Measurements from ENCODE around the gene EPHB1. TPM values are rescaled to one million over a fixed set of nuclear protein-coding genes. Genes with fewer than 3 reads are reported as not detected.

The EPHB1 gene
- total RNA-seq, 1 donor from 2014 or later = 1.3 TPM

DNA sequence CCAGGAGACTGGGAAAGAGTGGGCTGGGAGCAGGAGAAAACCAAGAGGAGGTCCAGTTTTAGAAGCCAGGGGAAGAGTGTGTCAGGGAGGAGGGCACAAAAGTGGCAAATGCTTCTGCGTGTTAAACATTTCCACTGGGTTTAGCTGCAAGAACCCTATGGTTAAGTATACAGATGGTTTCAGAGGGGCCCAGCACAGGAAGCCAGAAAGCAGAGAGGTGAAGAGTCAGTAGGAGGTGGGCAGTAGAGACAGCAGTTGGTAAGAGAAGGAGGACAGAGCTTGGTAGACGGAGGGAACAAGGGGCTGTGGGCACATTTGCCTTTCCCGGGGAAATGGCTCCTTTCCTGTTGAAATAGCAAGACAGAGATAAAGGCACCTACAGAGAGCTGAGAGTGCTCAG is 133.8 kb downstream of the EPHB1 start:
- Mint-ChIP-seq H3K27me3 (ENCODE audit: low read depth) (peaks cover 37% of the 10 kb centered on the region), H3K4me3 (no peak overlapping the region), H3K9me3 (peaks cover 18% of the 10 kb centered on the region), H3K4me1 (peaks cover 1% of the 10 kb centered on the region), H3K36me3 (no peaks in the 10 kb centered on the region), H3K27ac (no peak overlapping the region)
- DNase-seq (ENCODE audit: low spot score in 2 of 2, unreplicated experiment in 2 of 2) = no peak
- TF ChIP-seq, protein P1, sequence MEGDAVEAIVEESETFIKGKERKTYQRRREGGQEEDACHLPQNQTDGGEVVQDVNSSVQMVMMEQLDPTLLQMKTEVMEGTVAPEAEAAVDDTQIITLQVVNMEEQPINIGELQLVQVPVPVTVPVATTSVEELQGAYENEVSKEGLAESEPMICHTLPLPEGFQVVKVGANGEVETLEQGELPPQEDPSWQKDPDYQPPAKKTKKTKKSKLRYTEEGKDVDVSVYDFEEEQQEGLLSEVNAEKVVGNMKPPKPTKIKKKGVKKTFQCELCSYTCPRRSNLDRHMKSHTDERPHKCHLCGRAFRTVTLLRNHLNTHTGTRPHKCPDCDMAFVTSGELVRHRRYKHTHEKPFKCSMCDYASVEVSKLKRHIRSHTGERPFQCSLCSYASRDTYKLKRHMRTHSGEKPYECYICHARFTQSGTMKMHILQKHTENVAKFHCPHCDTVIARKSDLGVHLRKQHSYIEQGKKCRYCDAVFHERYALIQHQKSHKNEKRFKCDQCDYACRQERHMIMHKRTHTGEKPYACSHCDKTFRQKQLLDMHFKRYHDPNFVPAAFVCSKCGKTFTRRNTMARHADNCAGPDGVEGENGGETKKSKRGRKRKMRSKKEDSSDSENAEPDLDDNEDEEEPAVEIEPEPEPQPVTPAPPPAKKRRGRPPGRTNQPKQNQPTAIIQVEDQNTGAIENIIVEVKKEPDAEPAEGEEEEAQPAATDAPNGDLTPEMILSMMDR (IDR thresholded peaks at IDR 0.05; ENCODE audit: unreplicated experiment) = no peak

DNA sequence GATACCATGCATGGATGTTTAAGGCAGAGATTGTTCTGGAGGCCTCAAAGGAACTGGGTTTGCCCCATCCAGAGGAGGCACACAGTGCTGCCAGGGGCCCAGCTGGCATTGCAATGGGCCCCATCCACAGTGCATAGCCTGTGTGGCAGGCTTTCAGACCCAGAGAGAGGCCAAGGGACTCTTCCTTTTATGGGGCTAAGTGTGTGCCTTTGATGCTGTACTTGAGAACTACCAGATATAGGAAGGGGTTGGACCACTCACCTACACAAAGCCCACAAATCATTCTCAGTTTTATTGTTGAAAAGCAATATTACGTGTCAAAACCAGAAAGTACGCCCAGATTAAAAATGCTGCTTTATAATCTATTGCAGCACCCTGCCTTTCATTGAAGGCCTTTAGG is 134.9 kb downstream of the EPHB1 start:
- H3K36me3 Mint-ChIP-seq = no peaks in the 10 kb centered on the region
- DNase-seq (ENCODE audit: low spot score in 2 of 2, unreplicated experiment in 2 of 2) = no peak
- H3K9me3 Mint-ChIP-seq = peaks cover 6% of the 10 kb centered on the region
- no peak overlapping the region for H3K27ac Mint-ChIP-seq
- H3K27me3 Mint-ChIP-seq (ENCODE audit: low read depth) = peaks cover 37% of the 10 kb centered on the region
- H3K4me3 Mint-ChIP-seq = no peak overlapping the region
- TF ChIP-seq, protein P1 (IDR thresholded peaks at IDR 0.05; ENCODE audit: unreplicated experiment) = no peak
- H3K4me1 Mint-ChIP-seq = peaks cover 13% of the 10 kb centered on the region

DNA sequence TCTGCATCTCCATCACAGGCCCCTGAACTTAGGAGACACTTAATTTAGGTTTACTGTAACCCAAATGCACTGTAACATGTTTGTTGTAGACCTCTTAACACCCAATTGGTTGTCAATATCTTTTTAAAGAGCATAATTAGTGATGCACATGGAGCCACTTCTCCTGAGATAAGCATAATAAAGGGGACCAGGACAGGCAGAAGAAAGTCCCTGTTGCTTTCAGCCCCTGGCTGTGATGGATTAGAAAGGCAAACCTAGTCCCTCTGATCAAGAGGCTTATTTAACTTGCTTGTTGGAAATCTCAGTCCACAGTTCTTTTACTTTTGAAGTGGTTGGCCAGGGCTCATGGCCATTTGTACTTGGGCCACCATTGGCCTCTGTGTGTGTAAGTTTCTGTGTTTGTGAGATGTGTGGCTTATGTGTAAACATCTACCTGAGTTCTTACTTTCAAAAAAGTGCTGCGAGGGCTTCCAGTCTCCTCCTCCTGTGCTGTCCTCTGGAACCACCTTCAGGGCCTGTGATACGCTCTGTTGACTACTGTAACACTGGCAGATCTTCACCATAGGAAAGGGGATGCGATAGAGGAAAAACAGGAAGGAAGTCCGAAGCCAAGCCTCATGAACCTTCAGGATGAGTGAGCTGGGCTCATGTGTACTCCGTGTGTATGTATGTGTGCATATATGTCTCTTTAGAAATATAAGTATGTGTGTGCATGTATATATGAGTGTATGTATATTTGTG is 136.2 kb downstream of the EPHB1 start:
- TF ChIP-seq, protein P1 (IDR thresholded peaks at IDR 0.05; ENCODE audit: unreplicated experiment) = no peak
- Mint-ChIP-seq H3K27ac (no peak overlapping the region), H3K27me3 (ENCODE audit: low read depth) (peaks cover 34% of the 10 kb centered on the region), H3K9me3 (no peaks in the 10 kb centered on the region), H3K36me3 (no peaks in the 10 kb centered on the region), H3K4me1 (peaks cover 19% of the 10 kb centered on the region), H3K4me3 (no peak overlapping the region)
- DNase-seq (ENCODE audit: low spot score in 2 of 2, unreplicated experiment in 2 of 2) = no peak

DNA sequence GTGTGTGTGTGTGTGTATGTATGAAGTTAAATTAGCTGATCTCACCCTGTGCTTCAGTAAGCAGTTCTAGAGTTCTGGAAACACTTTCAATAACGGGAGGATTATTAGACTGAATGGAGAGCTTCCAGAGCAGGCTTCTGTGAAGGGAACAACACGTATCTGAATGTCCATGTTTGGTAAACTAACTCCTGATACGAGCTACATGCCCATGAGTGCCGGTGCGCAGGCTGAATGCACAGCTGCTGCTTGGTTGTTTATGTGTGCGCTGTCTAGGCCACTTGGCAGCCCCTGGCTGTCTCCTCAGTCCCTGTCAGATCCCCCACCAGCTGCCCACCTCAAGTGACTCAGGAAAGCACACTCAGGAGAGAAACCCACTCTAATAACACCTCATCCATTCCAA is 137.0 kb downstream of the EPHB1 start:
- TF ChIP-seq, protein P1 (IDR thresholded peaks at IDR 0.05; ENCODE audit: unreplicated experiment) = no peak
- peaks cover 27% of the 10 kb centered on the region for H3K27me3 Mint-ChIP-seq (ENCODE audit: low read depth)
- DNase-seq (ENCODE audit: low spot score in 2 of 2, unreplicated experiment in 2 of 2) = no peak
- peaks cover 19% of the 10 kb centered on the region for H3K4me1 Mint-ChIP-seq
- no peaks in the 10 kb centered on the region for H3K36me3 Mint-ChIP-seq
- no peaks in the 10 kb centered on the region for H3K9me3 Mint-ChIP-seq
- H3K27ac Mint-ChIP-seq = no peak overlapping the region
- no peak overlapping the region for H3K4me3 Mint-ChIP-seq

DNA sequence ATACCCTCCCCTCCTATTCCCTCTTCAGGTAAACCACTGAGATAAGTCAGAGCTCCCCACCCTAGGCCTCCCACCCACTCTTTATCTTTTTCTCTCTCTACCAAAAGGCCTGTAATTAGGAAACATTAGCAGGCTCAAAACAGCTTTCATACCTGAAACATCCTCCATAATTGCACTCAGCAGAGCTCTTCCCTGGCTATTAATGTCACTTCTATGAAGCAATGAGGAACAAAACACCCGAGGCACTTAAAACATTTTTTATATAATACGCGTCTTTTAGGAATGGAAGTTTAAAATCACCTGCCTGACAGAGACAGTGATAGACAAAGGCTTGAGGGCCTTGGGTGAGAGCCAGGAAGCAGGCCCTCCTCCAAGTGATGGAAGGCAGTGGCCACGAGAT is 138.9 kb downstream of the EPHB1 start:
- H3K27ac Mint-ChIP-seq = no peak overlapping the region
- H3K4me1 Mint-ChIP-seq = peaks cover 19% of the 10 kb centered on the region
- H3K9me3 Mint-ChIP-seq = no peaks in the 10 kb centered on the region
- no peak for DNase-seq (ENCODE audit: low spot score in 2 of 2, unreplicated experiment in 2 of 2)
- no peaks in the 10 kb centered on the region for H3K36me3 Mint-ChIP-seq
- TF ChIP-seq, protein P1 (IDR thresholded peaks at IDR 0.05; ENCODE audit: unreplicated experiment) = no peak
- H3K27me3 Mint-ChIP-seq (ENCODE audit: low read depth) = peaks cover 22% of the 10 kb centered on the region
- H3K4me3 Mint-ChIP-seq = no peak overlapping the region
